Measurements from ENCODE around the gene ZNF837.
"Not testable (repeated sequence)": the region's sequence is repeated elsewhere in the genome, so short reads cannot be mapped to it uniquely, and the experiment has no call there.

The ZNF837 gene

DNA sequence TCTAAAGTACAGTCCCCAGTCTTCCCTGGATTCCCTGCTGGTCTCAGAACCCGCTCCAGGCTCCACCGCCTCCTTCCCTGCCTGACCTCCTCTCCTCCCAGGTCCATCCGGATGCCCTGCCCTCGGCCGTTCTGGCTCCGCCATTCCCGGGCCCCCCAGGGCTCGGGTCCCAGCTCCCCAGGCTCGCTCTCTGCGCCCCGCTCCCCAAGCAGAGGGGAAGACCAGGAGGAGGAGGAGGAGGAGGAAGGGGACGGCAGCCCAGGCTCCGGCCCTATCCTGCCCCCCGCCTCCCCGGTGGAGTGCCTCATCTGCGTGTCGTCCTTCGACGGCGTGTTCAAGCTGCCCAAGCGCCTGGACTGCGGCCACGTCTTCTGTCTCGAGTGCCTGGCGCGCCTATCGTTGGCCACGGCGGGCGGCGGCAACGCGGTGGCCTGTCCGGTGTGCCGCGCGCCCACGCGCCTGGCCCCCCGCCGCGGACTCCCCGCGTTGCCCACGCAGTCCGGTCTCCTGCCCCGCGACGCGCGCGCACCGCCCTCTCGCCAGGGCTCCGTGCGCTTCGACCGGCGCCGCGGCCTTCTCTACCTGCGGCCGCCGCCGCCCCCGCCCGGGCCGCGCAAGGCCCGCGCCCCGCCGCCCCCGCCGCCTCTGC is 15.3 kb upstream of the ZNF837 start:
- no peak for FAIRE-seq

GRCh38 chr19:58395220-58395978 is 14.6 kb upstream of the ZNF837 start, which contains the start of gene RNF225:
Gene RNF225, plus strand, starts transcription at chr19:58395656. Its CDS starts 434 bp downstream, at chr19:58396090.
- no peak for FAIRE-seq

DNA sequence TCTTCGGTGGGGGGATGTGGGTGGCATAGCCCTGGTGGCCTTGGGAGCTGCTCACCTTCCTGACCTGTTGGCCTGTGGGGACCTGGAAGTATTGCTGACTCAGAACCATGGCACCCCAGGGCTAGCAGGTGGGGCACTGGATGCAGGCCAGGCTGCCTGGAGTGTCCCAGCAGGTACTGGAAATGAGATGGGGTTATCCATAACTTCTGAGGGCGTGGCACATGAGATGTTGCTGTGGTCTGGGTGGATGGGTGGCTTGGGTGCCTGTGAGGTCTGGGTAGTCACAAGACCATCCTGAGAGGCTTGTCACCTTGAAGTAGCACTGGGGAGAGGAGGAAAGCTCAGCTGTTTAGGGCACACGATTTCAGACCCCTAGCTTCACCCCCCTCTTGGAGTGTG is 14.0 kb upstream of the ZNF837 start:
- no peak for FAIRE-seq

GRCh38 chr19:58393725-58394033 is 12.8 kb upstream of the ZNF837 start:
- no peak for FAIRE-seq

DNA sequence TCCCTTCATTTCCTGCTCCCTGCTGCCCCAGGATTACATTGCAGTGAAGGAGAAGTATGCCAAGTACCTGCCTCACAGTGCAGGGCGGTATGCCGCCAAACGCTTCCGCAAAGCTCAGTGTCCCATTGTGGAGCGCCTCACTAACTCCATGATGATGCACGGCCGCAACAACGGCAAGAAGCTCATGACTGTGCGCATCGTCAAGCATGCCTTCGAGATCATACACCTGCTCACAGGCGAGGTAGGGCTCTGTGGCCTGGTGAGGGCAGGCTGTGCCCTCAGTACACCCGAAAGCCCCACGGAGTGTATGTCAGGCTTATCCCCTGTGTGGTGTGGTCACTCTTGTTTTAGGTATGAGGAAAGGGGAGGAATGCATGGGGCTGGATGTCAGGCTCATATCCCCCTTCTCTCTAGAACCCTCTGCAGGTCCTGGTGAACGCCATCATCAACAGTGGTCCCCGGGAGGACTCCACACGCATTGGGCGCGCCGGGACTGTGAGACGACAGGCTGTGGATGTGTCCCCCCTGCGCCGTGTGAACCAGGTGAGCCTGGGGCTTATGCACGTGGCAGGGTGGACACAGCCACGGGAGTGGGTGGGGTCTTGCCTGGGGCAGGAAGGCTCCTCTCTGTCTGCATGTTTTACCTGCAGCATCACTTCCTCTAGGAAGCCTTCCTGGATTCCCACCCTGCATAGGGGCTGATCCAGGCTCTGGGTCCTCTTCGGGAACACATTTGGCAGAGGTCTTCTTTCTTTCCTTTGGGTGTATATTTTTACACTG is 12.3 kb upstream of the ZNF837 start:
- no peak for FAIRE-seq

DNA sequence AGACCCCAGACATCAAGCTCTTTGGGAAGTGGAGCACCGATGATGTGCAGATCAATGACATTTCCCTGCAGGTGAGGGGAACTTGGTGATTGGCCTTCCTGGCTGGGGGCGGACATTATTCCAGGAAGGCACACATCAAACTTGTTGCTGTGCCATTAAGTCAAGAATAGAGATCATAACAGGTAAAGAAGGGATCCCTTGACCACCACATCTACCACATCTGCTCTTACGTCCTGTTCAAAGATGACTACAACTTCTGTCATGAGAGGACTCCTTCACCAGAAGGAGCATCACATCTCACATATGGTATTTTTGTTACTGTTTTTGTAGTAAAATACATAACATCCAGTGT is 7.3 kb upstream of the ZNF837 start:
- FAIRE-seq = no peak

DNA sequence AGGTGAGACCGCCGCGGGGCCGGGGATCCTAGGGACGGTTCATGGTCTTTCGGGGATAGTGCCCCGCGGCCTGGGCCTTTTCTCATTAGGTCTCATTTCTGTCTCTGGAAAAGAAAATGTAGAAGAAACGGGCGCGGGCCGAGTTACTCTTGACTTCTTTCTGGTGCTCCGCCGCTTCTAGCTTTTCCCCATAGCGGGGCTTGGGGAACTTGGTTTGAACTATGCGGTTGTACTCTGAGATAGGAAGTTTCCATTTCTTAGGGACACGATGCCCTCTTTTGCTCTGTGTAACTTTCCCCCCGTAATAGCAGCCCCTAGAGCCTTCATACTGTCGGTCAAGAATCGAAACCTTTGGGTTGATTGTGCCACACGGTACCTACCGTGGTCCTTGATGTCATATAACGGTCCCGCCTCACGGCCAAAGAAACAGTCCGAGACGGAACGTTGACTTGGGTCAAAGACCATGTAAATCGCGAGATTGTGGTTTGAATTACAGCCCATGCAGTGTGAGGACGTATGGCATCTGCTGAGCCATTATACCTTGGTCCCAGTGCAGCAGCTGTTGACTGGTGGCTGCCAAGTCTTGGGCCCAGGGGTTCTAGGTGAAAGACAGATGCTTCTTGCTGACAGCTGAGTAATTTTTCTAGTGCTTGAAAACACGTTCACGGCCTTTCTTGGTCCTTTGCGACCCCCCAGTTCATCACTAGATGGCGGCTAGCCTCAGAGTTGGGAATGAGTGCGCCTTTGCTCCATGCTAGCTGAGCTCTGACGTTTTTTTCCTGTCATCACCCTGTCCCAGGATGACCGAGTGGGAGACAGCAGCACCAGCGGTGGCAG is 6.7 kb upstream of the ZNF837 start:
- no peak for FAIRE-seq

DNA sequence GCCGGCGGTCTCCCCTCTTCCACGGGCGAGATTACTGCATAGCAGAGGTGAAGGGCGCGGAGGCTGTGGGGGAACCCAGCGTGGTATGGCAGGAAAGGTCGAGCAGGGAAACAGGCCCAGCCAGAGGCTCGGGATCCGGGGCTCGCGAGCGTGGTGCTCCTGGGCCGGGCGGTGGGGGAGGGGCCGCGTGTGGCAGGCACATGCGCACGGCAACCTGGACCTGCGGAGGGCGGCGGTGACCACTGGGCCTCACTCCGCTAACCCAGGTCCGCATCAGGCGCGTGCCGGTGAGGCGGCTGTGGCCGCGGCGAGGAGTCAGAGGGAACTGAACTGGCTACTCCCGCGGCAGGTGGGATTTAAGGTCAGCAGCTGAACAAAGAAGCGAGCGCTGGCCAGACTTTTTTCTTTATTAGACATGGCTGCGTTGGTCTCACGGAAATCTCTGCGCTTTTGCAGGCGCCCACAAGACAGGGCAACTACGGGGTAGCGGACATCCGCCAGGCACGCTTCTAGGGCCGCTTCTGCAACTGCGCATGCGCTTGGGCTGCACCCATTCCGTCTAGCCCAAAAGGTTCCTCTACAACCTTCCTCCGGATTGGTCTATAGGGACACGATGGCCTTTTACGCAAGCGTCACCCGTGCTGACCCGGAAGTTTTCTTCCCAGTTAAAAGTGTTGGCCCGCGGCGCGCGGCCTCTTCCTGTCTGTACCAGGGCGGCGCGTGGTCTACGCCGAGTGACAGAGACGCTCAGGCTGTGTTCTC is 5.9 kb upstream of the ZNF837 start, which contains the start of gene RPS5:
TSS of gene RPS5 (plus strand) at position 694 of the 762 bp plus-strand sequence. CDS start 869 bp downstream, outside the sequence.
- FAIRE-seq = peak; percentile 91

DNA sequence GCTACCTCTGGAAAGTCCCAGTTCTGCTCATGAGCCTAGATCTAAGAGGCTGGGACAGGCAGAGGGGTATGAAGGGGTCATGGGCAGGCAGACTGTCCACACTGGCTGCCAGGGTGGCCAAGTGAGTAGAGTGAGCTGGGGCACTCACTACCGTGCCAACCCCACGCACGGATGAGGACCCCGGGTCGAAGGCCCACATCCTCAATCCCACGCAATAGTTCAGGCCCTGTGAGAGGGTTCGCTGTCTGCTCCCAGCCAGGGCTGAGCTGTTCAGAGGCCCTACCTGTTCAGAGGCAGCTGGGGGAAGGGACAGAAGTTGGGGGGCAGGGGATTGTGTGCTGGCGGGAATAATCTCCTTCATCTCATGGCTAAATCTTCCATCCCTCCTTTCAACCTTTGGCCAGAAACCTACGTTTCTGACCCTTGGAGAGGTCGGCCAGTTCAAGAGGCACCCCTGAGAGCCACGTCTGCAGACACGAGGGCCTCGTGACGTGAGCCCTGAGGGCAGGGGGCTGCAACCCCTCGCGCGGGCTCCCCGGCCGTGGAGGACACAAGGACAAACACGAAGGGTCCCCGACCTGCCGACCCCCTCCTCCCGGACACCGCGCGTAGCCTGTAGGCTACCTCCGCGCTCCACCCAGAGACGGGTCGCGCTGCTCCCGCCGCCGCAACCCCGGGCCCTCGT is 5.2 kb upstream of the ZNF837 start:
- FAIRE-seq = no peak

DNA sequence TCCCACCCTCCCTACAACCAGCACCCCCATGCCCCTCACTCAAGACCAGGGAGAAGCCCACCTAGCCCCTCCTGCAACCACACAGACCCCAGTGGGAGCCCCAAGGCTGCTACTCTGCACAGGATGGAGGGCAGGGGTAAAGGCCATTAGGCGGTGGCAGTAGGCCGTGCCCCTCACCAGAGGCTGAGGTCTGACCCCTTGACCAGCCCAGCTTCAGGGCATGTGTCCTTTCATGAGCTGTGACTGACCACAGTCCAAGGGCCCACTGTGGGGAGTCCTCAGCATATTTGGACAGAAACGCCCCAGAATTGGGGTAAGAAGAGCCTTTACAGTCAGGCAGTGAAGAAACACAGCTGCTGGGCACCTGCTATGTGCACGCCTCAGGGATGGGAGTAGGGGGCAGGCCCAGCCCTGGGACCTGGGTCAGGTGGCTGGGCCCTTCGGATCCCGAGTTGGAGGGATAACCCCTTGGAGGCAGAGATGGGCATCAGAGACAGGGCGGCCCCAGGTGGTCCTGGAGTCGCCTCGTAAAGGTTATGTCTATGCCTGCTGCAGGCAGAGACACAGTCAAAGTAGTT is 4.6 kb upstream of the ZNF837 start:
- FAIRE-seq = no peak

DNA sequence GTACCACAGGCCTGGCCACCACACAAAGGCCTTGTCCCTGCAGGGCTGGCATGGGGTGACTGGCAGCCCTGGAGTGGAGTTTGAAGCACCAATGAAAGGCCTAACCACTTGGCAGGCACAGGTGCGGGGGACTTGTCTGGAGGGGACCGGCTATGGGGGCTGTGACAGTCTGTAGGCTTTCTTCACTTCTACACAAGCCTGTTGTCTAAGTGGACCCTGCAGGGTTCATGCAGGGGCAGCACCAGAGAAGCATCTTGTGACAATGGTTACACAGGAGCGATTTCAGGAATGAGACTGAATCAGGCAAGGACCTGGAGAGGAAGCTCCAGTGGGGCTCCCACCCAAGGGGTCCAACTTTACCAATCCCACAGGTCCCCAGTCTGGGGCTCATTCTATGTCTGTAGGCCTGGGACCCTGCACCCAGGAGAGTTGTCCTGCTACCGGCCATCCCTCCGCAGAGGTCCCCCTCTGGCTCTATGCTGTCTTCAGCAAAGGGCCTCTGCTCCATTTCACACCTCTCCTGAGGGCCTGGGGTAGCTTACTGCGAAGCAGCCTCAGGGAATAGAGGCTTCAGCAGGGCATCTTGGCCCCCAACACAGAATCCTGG is 2.3 kb upstream of the ZNF837 start:
- FAIRE-seq = no peak

DNA sequence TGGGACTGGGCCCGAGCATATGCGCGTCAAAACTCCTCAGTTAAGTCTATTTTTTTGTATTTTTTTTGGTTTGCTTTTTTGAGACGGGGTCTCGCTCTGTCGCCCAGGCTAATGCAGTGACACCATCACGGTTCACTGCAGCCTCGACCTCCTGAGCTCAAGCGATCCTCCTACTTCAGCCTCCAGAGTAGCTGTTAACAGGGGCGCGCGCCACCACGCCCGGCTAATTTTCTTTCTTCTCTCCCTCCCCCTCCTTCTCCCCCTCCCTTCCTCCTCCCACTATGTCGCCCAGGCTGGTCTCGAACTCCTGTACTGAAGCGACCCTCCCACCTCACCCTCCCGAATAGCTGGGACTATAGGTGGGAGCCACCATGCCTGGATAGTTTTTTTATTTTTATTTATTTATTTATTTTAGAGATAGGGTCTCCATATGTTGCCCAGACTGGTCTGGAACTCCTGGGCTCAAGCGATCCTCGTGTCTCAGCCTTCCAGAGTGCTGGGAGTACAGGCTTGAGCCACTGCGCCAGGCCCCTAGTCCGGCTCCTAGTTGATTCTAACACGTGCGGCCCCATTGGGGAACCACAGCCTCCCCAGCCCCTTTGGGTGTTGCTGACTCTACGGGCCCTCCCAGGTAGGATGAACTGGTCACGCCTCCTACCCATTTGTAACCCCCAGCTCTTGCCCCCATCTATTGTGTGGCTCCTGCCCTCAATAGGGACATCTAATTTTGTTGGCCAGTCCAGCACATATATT is 806 bp upstream of the ZNF837 start:
- no peak for FAIRE-seq

DNA sequence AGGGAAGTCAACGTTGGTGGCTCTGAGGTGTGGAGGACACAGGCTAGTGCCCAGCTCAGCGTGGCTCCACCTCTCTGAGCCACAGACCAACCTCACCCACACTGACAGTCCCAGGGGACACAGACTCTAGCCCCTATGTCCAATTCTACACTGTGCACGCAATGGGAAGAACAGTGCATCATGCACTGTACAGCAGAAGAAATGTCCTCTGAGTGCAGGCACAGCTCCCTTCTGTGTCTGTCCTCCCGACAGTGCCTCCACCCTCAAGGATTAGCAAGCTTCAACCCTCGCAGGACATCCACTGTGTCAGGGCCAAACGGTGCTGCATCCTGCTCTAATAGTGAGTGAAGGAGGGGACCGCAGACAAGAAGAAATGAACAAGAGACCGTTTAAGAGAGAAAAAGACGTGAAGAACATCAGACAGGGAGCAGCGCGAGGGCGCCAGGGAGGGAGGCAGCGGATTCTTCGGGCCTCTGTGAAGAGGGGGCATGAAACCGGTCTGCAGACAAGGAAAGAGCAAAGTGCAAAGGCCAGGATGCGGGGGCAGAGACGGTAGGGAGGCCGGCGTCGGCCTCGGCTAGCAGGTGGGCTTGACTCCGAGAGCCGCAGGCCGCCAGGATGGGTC is 681 bp downstream of the ZNF837 start:
- FAIRE-seq = no peak

GRCh38 chr19:58379246-58379645 is 1.6 kb downstream of the ZNF837 start:
- FAIRE-seq = no peak

DNA sequence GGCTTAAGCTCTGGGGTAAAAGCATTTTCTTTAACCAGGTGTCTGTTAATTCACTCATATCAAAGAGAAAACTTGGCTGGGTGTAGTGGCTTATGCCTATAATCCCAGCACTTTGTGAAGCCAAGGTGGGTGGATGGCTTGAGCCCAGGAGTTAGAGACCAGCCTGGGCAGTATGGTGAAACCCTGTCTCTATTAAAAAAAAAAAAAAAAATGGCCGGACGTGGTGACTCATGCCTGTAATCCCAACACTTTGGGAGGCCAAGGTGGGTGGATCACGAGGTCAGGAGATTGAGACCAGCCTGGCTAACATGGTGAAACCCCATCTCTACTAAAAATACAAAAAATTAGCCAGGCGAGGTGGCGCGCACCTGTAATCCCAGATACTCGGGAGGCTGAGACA is 4.1 kb downstream of the ZNF837 start:
- FAIRE-seq = not testable (repeated sequence)

DNA sequence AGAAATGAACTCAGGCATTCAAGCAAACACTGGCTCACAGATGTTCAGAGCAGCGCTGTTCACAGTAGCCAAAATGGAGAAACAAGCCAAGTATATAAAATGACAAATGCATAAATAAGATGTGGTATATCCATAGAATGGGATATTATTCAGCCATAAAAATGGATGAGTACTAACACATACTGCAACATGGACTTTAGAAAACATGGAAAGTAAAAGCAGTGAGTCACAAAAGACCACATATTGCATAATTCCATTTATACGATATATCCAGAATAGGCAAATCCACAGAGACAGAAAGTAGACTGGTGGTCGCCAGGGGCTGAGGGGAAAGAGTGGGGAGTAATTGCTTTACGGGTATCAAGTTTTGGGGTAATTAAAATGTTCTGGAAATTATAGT is 6.6 kb downstream of the ZNF837 start:
- FAIRE-seq = no peak

- no peak for FAIRE-seq
These were observed 8.3 kb downstream of the ZNF837 start for GRCh38 chr19:58372311-58373133.

DNA sequence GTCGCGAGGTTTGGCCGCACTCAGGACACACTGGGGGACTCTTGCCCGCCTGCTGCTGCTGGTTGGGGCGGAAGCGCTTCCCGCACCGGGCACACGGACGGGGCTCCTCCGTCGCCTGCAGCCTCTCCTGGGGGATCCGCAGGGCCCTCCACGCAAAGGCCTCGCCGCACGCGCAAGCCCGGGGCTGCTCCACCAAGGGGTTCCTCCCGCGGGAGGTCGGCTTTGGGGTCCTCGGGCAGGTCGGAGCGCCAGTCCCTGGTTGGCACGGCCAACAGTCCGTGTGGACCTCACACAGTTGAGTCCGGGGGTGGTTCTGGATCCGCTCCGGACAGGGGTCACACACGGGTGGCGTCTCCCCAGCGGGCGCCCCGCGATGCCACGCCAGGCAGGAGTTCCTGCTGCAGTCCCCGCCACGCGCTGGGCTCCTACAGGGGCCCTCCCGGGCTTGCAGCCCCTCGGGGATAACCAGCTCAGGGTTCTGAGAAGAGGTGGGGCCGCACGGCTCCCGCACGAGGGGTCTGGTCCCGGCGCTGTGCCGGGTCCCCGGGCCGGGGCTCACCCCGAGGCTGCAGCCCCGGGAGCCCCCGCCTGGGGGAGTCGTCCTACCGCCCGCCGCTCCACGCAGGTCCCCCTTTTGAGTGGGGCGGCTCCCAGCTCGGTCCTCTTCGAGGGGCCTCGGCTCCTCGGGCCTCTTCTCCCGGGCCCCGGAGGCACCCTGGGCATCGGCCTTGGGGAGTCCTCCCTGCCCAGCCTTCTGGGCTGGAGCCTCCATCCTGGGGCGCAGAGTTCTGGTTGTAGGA is 12.1 kb downstream of the ZNF837 start:
- no peak for FAIRE-seq

All from TTC549 (cell line).